ENCODE results near the gene APBB1IP.
"Not testable (repeated sequence)": the region's sequence is repeated elsewhere in the genome, so short reads cannot be mapped to it uniquely, and the experiment has no call there.

Gene APBB1IP

GRCh38 chr10:26479766-26480492 is 41.8 kb downstream of the APBB1IP start:
- DNase-seq: no peak

- no peak for DNase-seq
Measured at GRCh38 chr10:26481315-26481692, 43.2 kb downstream of the APBB1IP start.

- DNase-seq: no peak
Measured at GRCh38 chr10:26481914-26482550, 43.9 kb downstream of the APBB1IP start.

DNA sequence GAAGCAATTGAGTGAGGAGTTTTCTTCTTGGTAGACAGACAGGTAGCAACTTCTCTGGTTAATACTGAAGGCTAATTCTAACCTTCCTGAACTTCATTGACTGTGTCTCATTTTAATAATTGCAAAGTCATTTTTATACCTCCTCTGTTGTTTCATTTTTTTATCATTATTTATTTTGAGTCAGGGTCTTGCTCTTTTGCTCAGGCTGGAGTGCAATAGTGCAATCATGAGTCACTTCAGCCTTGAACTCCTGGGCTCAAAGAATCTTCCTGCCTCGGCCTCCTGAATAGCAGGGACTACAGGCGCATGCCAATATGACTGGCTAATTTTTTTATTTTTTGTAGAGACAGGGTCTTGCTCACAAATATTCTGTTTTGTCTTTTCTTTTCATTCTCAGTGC is 45.4 kb downstream of the APBB1IP start:
- no peak for DNase-seq

DNA sequence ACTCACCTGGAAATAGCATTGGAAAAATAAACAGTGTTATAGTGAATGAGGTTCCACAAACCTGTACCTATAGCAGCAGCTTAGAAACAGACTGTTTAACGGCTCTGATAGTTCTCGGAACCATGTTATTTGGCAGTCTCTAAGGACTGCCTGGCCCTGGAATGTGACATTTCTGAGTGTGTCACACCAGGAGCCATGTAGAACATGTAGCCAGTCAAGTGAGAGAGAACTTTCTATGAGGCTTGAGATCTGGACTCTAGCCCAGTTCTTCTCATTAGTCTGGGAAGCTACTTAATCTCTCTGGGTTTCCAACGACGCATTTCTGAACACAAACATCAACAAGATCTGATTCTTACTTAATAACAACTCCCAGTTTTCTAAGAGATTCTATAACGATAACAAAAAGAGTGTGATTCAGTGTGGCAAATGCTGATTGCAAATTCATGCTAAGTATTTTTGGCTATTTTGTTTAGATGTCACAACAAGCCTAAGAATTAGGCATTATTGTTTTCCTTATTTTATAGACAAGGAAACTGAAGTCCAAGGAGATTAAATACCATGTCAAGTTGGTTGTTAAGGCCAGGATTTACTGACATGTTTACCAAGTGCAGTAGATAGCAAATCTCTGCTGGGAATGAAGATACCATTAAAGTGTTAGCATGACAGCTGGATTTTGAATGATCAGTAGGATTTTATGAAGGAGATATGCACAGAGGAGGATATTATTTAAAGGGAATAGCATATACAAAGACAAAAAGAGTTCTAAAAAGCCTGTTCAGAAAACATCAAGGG is 47.2 kb downstream of the APBB1IP start:
- no peak for DNase-seq

DNA sequence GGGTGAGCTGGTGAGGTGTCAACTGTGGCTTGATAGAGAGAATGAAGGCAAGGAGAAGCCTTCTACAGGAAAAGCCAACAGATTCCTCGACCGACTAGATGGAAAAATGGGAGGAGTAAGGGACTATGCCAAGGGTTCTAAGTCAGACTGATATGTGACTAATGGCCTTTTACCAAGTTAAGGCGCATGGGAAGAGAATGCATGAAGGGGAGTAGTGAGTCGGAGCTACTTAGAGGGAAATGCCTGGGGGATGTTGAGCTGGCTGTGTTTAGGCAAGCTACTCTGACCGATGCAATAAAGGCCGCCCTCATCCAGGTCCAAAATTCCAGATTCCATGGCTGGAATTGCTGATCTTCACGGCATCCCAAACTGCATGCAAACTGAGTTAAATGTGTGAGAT is 48.2 kb downstream of the APBB1IP start:
- no peak for DNase-seq

- no peak for DNase-seq
Measured at GRCh38 chr10:26486990-26487850, 49.1 kb downstream of the APBB1IP start.

GRCh38 chr10:26488344-26488743 is 50.2 kb downstream of the APBB1IP start:
- no peak for DNase-seq

GRCh38 chr10:26489081-26489480 is 50.9 kb downstream of the APBB1IP start:
- DNase-seq: no peak

DNA sequence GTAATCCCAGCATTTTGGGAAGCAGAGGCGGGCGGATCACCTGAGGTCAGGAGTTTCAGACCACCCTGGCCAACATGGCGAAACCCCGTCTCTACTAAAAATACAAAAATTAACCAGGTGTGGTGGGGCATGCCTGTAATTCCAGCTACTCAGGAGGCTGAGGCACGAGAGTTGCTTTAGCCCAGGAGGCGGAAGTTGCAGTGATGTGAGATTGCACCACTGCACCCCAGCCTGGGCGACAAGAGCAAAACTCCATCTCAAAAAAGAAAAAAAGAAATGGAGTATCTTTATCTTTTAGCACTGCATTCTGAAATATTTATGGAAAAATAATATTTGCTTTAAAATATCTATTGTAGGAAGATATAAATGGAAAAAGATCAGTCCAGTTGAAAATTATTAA is 52.2 kb downstream of the APBB1IP start:
- DNase-seq: not testable (repeated sequence)

GRCh38 chr10:26491276-26491675 is 53.1 kb downstream of the APBB1IP start:
- no peak for DNase-seq

- DNase-seq: no peak
Measured at GRCh38 chr10:26491934-26492333, 53.8 kb downstream of the APBB1IP start.

- DNase-seq: not testable (repeated sequence)
Measured at GRCh38 chr10:26492725-26493124, 54.6 kb downstream of the APBB1IP start.

GRCh38 chr10:26494018-26494417 is 55.9 kb downstream of the APBB1IP start:
- no peak for DNase-seq

GRCh38 chr10:26499426-26499825 is 61.3 kb downstream of the APBB1IP start:
- DNase-seq: no peak

GRCh38 chr10:26502986-26503385 is 64.8 kb downstream of the APBB1IP start:
- no peak for DNase-seq

DNA sequence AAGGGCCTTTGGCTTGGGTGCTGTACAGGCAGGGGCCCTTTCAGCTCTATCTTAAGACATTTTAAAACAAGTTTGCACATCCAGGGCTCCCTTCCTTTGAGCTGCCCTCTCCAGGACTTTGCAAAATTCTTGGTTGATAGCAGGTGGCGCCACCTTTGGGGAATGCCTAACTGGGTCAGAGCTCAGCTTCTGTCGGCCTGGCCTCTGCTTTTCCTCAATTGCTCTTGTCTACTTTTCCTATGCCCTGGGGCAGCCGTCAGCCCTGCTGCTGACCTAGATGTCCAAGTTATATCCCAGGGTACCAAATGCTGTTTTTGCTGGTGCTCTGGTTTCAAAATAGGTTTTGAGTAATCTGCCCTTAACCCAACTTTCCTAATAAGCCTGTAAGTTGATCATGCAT is 65.8 kb downstream of the APBB1IP start:
- no peak for DNase-seq

DNA sequence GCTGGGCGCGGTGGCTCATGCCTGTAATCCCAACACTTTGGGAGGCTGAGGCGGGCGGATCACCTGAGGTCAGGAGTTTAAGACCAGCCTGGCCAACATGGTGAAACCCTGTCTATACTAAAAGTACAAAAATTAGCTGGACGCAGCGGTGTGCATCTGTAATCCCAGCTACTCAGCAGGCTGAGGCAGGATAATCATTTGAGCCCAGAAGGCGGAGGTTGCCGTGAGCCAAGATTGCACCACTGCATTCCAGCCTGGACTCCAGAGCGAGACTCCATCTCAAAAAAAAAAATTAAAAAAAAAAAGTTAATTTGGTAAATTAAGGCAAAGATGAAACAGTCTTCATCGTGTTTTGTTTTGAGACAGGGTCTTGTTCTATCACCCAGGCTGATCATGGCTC is 66.3 kb downstream of the APBB1IP start:
- DNase-seq: not testable (repeated sequence)

DNA sequence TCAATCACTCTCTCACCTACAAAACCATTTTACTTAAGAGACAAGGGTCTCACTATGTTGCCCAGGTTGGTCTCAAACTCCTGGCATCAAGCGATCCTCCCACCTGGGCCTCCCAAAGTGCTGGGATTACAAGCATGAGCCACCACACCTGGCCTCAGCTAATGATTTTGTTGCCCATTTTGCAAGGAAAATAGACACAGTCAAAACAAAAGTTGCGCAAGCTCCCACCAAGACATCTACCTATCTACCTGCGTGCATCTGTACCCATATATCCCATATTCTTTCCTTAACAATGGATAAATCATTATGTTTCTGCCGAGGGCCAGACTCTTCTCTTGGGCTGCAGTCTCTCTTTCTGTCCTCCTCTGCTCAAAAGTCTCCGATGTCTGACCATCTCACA is 67.3 kb downstream of the APBB1IP start:
- DNase-seq: no peak

DNA sequence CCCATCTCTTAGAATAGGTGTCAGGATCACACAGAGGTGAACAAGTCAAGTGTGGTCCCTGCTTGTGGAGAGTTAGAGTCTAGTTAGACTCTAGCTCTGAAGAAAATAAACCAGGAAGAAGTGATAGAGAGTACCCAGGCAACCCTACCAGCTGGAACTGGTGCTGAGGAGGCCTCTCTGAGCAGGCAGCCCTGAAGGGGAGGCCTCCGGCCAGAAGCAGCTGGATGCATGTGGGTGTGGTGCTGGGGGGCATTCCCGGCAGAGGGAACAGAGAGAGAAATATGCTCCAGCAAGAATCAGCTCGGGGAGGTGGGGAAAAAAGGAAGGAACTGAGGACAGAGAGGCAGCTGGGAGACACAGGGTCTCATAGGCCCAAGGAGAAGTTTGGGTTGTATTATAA is 68.6 kb downstream of the APBB1IP start:
- DNase-seq: no peak

GRCh38 chr10:26507441-26507840 is 69.3 kb downstream of the APBB1IP start:
- DNase-seq: no peak

DNA sequence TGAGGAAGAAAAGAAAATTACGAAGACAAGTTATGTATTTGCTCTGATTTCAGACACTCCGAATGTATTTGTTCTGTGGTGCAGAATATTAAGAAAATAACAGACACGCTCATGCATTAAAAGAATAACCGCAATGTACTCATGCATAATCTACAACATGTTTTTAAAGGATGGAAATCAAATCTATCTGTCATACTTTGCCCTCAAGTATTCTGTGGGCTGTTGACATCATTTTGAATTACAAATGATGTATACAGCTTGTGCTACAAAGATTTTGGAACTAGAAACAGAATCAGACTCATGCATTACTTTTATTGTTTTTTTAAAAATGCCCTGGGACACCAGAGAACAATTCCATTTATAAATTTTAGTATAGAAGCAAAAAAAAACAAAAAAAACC is 69.9 kb downstream of the APBB1IP start:
- no peak for DNase-seq

DNA sequence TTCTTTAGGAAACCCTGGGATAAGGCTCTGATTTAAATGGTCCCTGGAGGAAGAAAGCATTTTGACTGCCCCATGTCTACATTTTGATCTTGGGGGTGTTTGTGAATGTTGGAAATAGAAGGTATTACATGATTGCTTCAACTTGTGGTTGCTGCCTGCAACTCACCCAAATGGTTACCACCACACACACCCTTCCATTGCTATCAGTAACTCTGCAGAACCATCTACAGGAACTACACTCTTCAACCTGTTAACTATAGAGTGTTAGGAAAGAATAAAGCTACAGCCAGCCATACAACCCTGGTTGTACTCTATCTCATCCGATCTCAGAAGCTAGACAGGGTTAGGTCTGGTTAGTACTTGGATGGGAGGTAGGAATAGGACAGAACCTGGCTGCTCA is 71.2 kb downstream of the APBB1IP start:
- no peak for DNase-seq
